Measurements from ENCODE around the gene CDC123.

- TF ChIP-seq, protein P1, sequence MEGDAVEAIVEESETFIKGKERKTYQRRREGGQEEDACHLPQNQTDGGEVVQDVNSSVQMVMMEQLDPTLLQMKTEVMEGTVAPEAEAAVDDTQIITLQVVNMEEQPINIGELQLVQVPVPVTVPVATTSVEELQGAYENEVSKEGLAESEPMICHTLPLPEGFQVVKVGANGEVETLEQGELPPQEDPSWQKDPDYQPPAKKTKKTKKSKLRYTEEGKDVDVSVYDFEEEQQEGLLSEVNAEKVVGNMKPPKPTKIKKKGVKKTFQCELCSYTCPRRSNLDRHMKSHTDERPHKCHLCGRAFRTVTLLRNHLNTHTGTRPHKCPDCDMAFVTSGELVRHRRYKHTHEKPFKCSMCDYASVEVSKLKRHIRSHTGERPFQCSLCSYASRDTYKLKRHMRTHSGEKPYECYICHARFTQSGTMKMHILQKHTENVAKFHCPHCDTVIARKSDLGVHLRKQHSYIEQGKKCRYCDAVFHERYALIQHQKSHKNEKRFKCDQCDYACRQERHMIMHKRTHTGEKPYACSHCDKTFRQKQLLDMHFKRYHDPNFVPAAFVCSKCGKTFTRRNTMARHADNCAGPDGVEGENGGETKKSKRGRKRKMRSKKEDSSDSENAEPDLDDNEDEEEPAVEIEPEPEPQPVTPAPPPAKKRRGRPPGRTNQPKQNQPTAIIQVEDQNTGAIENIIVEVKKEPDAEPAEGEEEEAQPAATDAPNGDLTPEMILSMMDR (conservative IDR thresholded peaks at IDR 0.05; ENCODE audit: low read length): no peak
- no peak for TF ChIP-seq EZH2phosphoT487 (IDR thresholded peaks at IDR 0.05; ENCODE audit: borderline replicate concordance)
These were observed 39.4 kb upstream of the CDC123 start for GRCh38 chr10:12156367-12157123.
